NCI-H2196 treated with DMSO at 0.1 percent for 48 hours (cell line): ENCODE measurements around the gene ACVR1.

Experiments used
- DNase-seq: peaks from one replicate; lab custom pipeline; 2025; ENCODE audit not compliant: unreplicated experiment; lab: John Stamatoyannopoulos, UW

ACVR1 gene

DNA sequence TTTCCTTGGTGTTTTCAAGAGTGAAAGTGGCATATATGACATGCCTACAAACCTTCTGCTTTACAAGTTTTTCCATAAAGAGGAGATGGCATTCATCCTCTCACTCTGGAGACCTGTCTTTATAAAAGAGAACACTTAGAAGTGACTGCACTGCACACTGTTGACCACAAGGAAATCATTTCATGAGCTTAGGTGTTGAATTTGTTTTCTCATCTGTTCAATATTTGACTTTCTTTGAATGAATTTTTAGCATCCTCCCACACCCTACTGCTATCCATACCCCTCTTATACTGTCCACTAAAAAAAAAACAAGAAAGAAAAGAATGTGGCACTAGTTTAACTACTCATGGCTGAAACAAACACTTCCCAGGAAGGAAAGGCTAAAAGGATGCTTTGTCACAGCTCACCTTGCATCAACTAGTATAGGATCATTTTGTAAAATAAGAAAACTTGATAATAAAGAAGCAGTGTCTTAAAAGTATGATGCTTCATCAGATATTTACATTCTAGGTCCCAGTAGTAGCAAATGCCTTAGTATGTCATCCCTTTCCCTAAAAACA, 83.0 kb downstream of the ACVR1 start:
- DNase-seq = no peak

DNA sequence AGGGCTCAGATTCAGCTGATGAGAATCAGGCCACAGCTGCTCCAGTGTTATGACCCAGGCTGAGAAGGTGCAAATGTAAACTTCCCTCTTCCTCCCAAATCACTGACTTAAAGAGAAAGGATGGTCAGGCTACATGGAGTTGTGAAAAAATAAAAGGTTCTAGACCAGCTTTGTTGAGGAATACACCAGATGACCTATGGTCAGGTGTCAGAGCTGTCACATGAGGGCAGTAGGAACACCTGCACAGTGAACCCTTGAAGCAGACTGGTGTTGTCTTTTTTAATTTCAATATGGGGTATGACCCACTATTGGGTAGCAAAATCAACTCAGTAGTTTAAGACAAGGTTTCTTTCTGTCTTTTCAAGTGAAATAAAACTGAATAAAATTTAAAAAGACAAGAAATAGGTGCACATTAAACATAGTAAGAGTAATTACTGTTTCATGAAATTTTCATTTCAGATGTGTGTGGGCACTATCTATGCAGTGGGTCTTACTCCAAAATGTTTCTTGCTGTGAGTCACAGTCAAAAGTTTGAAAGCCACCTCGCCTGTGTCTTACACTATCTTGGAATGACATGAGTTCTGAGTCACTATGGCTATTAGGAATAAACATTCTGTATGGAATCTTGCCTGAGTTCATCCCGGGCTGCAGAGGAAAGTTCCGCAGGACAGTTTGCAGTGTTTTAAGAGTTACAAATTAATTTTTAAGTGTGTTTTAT, 83.6 kb downstream of the ACVR1 start:
- no peak for DNase-seq

DNA sequence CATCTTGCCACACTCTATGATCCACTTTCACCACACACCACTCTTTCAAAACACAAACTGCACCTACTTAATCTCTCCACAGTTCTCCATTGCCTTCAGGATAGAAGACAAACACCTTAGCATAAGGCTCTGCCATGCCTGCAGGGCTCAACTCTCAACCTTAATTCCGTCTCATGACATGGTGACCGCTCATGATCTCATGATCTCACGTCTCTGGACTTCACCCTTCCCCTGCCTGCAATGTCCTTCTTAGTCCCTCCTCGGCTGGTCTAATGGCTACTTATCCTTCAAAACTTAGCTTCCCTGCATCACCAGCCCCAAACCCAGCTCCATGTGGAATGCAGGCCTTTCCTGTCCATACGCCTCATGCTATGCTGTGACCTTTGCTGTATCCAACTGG, 85.3 kb downstream of the ACVR1 start:
- no peak for DNase-seq

DNA sequence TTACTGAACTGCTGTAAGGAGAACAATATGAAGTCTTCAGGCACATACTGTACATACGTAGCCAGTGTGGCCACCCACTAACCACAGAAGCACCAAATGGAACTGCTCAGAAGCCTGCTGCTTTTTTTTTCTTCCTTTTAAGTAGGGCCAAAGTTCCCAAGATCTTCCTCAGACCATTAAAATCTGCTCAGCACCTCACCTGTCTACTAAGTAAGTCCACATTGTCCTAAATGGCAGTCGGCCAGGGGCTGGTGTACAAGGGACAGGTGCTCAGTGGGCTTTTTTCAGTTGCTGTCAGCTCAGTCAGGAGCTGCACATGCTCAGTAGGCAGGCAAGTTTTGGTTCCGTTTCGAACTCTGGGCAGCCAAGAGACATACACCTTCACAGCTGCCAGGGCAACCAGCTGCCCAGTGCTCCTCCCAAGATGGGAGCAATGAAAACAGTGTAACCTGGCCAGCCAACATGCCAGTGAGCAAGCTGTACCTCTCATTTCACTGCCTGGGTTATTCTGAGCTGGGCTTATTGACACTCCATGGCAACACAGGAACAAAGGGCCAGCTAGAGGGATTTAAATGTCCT, 86.1 kb downstream of the ACVR1 start:
- peak; percentile 88 for DNase-seq

DNA sequence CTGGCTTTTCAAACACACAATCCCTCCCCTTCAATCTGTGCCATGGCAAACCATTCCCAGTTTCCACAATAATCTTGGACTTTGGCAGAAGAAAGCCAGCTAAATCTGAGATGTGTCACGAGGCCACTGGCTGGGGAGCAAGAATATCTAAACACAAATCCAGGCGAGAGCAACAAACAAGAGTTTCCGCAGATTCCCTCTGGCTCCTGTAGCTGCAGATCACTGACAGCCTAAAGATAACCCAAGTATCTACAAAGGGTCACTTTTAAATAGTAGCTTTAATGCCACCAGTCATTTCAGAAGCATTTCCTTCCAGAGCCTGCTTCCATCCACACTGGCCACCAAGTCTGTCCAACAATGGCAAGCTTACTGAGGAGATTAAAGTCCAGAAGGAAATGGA, 86.9 kb downstream of the ACVR1 start:
- no peak for DNase-seq

DNA sequence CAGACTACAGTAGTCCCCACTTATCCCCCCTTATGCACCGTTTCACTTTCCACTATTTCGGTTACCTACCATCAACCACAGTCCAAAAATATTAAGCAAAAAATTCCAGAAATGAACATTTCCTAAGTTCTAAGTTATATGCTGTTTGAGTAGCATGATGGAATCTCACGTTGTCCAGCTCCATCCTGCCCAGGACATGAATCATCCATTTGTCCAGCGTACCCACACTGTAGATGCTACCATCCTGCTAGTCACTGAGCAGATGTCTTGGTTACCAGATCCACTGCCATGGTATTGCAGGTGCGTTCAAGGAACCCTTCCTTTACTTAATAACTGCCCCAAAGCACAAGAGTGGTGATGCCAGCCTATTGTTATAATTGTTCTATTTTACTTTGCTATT, 87.9 kb downstream of the ACVR1 start:
- no peak for DNase-seq

DNA sequence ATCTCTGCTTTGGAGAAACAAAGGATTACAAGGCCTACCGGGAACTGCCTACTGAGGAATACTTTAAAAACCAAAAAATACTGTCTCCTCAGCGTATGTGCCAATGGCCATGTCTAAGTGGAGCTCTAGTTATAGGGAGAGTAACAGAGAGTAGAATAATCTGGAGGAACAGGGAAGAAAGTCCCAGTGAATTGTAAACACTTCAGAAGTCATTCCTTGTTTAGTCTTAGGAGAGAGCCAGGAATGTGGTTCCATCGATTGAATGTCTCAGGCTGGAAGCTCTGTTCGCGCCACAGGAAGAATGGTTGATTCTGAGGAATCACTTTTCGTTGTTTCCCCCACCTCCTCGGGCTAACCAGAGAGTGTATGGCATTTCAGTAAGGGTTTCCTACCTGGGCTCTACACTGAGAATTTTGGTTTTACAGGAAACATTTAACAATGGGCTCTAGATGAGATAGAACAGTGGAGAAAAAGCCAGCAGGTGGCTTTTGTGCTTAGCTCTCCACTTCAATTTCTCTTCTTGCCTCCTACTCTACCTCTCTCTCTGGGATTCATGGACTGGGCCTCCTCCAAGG, 88.7 kb downstream of the ACVR1 start:
- no peak for DNase-seq

DNA sequence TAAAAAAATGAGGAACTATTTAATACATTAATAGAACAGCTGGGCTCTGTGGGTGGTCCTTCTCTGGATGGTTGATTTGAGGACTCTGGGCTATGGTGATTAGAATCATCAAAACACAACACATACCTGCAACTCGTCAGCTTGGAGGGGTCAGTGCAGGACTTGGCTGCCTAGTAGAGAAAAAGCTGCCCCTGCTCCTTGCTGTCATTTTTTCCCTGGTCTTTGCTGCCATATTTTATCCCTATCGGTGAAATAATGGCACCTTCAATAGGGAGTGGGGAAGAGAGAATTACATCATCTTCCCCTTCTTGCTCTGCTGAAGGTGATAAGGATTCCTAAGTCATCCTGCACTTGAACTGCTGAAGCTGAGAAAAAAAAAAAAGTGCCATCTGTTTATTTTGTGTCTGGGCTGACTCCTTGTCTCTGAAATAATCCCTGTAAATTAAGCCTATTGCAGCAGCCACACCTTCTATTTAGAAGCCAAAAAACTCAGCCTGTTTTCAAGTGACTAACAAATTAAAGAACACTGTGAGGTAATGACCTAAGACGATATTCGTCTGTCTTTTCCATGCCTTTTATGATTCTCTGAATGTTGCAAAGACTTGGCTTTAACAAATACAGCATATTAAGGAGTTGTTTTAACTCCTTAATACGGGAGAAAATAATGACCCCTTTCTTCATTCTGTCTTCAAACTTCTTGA, 89.3 kb downstream of the ACVR1 start:
- no peak for DNase-seq

DNA sequence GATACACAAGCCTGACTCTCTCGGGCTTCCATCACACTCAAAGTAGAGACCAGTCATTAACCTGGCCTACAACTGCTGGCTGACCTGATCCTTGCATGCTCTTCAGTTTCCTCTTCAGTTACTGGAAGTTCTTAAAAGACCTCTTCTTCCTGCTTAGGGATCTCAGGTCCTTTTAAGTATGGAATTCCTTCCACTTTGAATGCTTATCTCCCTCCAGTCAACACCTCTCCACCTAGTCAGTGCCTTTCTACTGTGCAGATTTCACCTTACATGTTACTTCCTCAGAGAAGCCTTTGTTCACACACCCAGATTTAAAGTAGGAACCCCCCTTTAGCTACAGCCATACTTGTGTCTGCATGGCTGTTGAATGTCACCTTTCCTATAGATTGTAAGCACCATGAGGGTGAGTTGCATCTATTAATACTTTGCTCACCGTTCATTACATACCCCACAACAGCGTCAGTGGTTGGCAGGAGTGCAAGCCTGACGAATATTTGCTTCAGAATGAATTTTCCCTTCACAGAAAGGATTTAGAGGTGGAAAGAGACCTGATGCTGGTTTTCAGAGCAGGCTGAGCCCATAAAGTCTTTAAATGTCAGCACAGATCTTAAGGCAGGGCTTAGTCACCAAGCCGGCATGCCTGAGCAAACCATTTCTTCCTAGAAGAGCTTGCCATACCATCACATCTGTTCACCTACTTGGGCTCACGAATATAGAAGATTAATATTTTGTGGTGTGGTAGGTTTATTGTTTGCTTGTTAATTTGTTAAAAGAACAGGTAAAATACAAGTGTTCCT, 90.1 kb downstream of the ACVR1 start:
- no peak for DNase-seq

DNA sequence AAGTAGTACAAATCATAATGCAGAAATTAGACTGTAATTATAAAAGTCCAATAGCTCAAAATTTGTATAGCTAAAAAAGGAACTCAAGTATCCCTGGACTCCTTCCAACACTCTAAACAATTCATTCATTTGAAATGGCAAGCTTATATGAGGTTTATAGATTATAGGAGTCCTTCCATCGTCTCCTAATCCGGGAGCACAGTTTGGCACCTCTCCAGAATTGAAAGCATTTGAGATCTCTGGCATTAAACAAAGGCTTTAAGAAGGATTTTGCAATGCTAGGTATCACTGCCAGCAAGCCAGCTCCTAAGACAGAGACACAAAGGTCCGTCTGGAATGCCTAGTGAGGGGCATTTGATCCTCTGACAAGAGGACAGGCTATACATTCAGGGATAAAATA, 90.9 kb downstream of the ACVR1 start:
- peak; percentile 24 for DNase-seq

DNA sequence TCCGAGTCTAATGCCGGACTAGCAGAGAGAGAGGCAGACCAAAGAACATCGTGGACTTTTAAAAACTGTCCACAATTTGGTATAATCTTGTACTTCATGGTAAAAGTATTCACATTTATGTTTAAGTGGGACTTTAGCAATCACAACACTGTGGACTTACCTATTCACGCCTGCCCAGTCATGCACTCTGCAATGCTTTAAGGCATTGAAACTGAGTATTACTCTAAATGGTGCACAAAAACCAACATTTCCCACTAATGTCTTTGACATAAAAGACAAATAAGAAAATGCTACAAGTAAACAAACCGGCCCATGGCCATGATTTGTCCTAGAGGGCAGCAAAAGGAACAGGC, 91.3 kb downstream of the ACVR1 start:
- no peak for DNase-seq

DNA sequence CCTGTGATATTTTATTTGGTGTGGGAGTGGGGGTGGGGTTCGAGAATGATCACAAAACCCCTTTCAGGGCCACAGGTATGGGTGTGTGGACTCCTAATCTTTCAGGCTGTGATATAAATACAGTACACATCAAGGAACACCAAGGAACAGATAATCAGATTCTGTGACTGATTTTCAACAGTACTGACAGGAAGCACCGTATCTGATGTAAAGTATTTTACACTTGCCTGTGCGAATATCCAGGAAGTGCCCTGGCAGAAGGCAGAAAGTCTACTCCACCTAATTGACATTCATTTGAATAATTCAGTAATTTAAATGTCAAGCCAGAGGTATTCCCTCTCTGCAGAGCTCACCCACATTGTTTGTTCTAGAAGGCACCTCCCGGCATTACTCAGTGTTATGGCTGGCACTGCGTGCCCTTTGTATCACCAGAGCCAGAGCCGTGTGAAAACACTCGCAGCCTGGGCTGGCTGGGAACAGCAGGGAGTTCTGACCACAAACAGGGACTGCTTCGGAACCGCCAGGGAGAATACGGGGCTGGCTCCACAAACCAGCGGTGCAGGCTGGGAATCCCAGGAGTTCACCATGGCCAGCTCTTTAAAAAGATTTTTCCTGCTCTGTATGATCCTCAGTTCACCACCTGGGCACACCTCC, 91.8 kb downstream of the ACVR1 start:
- no peak for DNase-seq

DNA sequence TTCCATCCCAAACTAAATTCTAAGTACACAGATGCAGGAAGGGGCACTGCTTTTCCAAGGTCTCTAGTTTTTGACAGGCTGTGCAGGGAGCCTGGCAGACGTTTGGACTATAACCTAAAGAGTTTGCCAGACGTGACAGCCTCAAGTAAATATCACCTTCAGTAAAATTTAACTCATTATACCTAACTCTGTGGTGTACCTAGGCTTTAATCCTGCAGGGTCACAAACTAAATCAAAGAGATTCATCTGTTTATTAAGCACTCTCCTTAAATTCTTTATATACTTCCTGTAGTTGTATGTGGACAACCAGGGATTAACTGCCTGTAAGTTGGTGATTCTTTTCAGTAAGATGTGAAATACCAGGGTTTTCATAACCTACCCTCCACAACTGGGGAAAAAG, 92.9 kb downstream of the ACVR1 start:
- no peak for DNase-seq

DNA sequence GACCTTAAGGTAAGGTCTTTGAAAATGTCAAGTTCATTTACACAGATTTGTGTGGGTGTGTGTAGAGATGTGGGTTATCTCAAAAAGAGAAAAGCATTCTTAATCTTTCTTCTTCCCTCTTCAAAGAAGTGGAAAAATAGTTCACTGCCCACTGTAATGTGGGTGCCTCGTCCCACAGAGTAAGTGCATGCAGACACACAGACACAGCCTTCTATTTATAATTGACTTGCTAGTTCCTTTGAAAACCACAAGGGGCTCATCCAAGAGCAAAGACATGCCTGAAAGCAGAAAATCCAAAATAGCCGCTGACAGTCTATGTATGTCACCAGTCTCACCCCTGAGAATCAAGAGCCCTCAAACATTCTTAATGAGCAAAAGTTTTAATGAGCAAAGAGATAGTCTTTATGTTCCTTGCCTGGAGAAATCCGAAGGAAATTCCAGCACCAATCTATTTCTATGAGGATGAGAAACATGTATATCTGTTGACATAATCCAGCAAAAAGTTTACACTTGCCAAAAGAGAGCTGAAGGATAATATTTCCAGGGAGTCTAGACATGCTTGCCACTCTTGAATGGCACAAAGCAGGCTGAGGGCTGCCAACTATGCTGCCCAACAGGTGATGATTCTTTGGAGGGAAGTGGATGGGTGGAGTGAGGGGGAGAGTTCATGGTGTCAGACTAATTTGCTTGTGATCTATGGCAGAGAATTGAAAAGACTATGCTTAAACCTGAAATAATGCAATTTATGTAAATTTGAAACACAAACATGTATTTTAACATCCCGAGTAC, 93.9 kb downstream of the ACVR1 start:
- DNase-seq = peak; percentile 52

DNA sequence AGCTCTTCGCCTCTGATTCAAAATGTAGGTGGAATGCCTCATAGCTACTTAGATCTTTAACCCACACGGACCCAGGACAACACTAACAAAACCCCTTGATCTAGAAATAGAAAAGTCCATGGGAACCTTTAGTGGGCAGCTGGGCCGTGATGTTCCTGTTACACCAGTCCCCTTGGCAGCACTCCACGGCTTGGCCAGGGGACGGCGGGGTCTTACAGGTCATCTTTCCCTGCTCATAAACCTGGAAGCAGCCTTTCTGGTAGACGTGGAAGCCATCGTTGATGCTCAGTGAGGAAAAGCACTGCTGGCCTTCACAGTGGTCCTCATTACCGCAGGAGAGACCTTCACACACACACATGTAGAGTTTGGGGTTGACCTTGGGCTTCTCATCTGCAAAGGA, 95.9 kb downstream of the ACVR1 start:
- no peak for DNase-seq

DNA sequence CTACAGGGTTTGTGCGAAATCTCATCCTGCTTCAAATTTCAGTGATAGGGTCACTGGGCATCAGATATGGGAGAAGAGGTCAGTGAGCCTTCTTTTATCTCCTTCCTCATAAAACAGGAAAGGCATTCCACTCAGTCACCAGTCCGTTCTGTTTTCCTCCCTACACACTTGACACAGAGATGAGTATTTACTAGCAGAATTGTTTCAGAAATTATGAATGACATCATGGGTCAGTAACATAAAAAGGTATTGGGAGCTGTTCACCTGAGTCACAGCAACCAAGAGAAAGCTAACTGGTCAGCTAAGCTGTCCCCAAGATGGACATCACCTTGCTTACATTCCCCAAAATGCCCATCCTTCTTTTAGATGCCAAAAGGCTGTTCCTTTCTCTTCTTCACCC, 96.3 kb downstream of the ACVR1 start:
- no peak for DNase-seq

DNA sequence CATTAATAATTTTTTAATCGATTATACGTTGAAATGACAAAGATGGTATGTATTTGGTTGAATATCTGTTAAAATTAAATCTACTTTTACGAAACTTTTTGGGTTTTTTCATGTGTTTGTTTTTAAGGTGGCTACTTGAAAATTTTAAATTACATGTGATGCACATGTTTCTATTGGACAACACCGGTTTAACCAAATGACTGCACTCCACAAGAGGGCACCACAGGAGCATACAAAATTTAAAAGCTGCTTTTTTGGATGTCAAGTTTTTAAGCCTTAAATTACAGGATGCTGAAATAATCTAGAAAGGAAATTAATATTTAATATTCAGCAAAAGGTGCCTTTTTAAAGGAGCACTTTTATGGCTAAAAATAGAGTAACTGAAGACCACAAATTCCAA, 98.7 kb downstream of the ACVR1 start:
- no peak for DNase-seq

DNA sequence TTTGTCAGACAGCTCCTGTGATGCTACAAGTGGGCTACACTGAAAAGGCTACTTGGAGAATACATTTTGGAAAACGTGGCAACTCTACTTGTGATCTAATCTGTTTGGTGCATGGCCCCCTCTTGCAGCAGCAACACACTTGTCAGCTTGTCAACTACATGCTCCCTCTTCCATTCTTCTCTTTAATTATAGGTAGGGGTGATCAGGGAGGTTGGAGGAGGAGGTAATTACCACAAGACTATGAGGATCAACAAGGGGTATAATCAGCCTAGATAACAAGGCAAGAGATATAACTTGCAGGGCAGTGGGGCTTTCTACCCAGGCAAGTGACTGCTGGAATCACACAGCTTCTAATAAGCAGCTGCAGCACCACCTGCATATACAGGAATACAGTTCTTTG, 104.9 kb downstream of the ACVR1 start:
- DNase-seq = no peak

DNA sequence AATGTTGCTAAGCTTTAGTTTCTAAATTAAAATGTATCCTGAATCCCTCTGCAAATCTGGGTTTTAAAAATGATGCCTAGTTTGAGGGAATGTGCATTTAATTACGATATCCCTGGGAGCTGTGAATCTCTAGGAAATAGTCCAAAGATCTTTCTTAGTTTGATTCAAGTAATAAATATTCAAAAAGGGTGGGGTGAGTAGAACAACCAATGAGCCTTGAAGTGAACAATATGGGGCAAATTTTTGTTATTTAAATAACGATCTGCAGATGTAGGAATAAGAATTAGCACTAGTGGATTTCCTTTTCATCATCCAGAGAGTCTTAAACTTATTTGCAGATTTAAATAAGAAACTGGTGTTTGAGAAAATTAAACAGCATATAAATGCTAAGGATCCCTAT, 106.3 kb downstream of the ACVR1 start:
- DNase-seq = no peak

DNA sequence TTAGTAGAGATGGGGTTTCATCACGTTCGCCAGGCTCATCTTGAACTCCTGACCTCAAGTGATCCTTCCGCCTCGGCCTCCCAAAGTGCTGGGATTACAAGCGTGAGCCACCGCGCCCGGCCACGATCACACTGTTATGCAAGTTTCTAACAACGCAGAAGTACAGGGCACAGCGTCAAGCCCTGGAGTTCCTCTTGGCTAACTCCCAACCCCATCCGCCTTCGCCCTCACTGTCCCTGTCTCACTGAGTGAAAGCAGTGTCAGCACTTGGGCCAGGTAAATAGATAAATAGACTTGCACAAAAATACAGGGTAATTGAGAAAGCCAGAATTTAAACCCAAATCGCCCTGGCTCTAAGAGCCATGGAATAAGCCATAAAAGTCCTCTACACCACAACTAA, 111.7 kb downstream of the ACVR1 start:
- no peak for DNase-seq
